A549 (cell line): ENCODE results near the gene TRPC6.

Experiments
- EP300 ChIP-seq, 2 experiments: fragments of >200 bp; sonication (Bioruptor Twin); formaldehyde crosslinking; IDR thresholded peaks; 2 replicates in 1 of 2; 3 replicates in 1 of 2; pipeline ENCODE4 v1.6.1; 2016 to 2017
- POLR2A ChIP-seq: IDR thresholded peaks from 2 replicates; pipeline ENCODE4 v1.6.1; 2012; ENCODE audit warnings: mild to moderate bottlenecking, low read length

DNA sequence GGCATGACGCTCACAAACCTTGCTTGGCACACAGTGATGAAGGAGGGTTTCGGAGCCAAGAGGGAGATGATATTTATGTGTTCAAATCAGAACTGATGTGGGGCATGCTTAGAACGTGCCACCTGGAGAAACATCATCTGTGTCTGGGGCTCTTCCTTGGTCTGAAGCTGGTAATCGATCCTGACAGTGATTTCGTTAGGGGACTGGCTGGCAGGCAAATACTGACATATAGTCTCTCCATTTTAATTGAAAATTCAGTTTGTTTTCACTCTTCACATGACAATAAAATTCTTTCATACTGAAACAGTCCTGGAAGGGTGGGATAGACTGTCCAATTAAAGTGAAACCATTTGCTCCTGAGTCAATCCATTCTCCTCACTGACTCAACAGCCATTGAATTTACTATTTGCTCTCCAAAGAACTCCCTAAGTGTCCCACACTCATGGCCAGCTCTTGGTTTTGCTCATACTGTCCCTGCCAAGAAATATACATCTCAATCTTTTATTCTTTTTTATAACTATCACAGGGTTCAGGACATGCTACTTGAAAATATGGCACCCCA is 134.8 kb downstream of the TRPC6 start:
- TF ChIP-seq POLR2A (no peak), EP300 (IDR thresholded peaks at IDR 0.05) (no peak)
